D721Med (cell line): ENCODE measurements around the gene PLCB1.
A peak's percentile ranks its signal among the peaks of the same experiment; 100 is the strongest.

Experiments used
- DNase-seq: peaks from one replicate; pipeline ENCODE4 v3.0.0; 2011; ENCODE audit warnings: low spot score; ENCODE audit not compliant: insufficient read length
- FAIRE-seq: peaks from 2 replicates; lab custom pipeline; 2011; peaks lifted over from hg19 to GRCh38; lab: Jason Lieb, UNC
- TF ChIP-seq, protein P1 (sequence below): IDR thresholded peaks from 2 replicates; pipeline ENCODE4 v1.5.1; 2012; ENCODE audit warnings: mild to moderate bottlenecking, control low read depth; ENCODE audit not compliant: insufficient read depth; ENCODE audit errors: missing control alignments

Gene PLCB1

DNA sequence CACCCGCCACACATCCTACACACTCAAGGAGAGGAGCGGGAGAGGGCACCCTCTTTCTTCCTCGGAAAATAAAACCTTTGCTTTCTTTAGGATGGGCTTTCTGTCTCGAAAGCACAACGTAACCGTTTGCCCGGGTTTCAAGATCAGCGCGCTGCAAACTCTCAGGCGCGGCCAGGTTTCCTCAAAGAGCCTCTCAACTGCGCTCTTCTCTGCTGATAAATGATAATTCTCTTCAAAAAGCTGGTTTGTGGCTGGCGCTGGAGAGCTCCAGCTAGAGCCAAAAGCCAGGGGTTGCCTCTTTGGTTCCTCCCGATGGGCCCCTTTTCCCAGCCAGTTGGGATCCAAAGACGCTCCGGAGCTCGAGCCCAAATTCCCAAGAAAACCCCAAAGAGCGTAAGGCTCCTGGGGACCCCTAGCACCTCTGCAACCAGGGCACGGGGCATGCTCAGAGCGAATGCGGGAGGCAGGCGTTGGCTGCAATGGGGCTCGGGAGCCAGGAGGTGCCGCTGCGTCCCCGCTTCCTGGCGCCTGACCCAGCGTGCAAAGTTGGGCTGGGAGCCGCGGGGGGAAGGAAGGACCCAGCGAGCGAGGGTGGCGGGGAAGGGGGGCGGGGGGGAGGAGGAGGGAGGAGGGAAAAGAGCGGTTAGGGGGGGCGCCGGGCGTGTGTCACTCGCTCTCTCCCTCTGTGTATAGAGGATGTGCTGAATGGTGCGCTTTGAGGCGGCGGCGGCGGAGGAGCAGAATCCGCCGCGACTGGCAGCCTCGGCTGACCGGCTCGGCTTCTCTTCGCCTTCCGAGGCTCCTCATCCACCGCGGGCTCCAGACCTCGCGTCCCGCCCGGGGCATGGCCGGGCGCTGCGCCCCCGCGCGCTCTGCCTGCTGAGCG lies at the start of gene PLCB1:
PLCB1 (plus strand) TSS at position 669 of the 886 bp plus-strand sequence. CDS start 386 bp downstream, outside the sequence.
- FAIRE-seq (no peak), DNase-seq (no peak)
- TF ChIP-seq, protein P1, sequence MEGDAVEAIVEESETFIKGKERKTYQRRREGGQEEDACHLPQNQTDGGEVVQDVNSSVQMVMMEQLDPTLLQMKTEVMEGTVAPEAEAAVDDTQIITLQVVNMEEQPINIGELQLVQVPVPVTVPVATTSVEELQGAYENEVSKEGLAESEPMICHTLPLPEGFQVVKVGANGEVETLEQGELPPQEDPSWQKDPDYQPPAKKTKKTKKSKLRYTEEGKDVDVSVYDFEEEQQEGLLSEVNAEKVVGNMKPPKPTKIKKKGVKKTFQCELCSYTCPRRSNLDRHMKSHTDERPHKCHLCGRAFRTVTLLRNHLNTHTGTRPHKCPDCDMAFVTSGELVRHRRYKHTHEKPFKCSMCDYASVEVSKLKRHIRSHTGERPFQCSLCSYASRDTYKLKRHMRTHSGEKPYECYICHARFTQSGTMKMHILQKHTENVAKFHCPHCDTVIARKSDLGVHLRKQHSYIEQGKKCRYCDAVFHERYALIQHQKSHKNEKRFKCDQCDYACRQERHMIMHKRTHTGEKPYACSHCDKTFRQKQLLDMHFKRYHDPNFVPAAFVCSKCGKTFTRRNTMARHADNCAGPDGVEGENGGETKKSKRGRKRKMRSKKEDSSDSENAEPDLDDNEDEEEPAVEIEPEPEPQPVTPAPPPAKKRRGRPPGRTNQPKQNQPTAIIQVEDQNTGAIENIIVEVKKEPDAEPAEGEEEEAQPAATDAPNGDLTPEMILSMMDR: peak; percentile 90

DNA sequence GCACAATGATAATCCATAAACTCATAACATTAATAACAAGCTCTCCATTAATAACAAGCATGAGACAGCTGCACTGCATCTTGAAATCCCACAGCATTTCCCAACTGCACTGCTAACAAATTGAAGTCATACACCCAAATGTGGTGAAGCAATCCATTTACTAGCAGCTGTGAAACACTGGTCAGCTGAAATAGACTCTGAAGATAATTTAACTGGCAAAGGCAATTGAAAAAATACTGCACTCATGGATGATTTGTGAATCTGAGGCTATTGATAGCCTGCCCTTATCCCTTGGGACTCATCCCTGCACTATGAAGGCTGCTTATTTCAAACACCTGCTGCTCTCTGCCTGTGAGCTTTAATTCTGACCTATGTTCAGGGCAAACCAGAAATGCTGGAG lies 49.1 kb upstream of the PLCB1 start:
- TF ChIP-seq, protein P1: no peak
- DNase-seq: no peak
- no peak for FAIRE-seq

DNA sequence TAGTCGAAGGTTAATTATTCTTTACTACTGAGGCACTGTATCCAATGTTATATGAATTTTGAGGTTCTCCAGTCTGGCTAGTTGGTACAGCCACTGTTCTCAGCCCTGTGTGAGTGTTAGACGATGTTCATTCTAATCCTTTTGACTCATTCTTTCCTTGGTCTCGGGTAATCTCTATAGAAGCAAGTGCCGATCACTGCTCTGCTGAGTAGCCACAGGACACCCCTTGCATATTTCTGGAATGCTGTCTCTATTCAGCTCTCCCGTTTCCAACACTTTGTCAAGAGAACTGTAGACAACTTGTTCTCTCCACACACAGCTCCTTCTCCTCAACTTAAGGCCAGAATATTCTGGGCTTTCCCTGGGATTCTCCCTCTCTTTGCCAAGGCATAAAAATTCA lies 42.4 kb upstream of the PLCB1 start:
- DNase-seq (no peak), FAIRE-seq (no peak)
- TF ChIP-seq, protein P1: no peak

DNA sequence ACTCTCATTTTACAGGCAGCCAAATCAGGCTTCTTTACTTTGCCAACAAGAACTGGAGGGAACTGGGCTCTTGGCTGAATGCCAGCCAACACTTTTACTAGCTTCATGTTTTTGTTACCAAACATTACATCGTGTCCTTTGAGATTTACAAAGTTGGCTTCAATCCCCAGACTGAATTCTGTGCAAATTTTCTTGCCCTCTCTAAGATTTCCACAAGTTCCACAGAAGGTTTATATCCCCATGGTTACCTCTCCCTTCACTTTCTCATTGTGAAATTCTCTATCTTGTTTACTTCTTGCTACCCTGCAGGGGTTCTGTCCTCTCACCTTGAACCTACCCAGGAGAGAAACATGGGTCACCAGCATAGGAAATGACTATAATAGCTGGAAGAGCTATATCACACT lies 37.6 kb upstream of the PLCB1 start:
- DNase-seq: no peak
- FAIRE-seq: no peak
- TF ChIP-seq, protein P1: no peak

DNA sequence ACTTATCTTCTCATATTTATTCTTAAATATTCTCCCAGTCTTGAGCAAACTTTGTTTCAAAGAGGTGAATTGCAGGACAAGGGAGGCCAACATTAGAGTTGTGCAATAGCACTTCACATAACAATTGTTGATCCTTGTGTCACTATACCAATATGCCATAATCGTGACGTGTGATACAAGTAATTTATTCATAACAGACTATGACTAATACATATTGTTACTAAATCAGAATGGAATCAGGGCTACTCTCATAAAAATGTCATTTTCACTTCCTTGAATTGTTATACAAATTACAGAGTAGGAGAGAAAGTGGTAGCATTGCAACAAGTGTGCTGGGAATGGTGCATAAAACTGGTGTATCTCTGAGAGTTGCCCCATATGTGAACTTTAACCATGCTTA lies 37.2 kb upstream of the PLCB1 start:
- no peak for DNase-seq
- FAIRE-seq: no peak
- TF ChIP-seq, protein P1: no peak

DNA sequence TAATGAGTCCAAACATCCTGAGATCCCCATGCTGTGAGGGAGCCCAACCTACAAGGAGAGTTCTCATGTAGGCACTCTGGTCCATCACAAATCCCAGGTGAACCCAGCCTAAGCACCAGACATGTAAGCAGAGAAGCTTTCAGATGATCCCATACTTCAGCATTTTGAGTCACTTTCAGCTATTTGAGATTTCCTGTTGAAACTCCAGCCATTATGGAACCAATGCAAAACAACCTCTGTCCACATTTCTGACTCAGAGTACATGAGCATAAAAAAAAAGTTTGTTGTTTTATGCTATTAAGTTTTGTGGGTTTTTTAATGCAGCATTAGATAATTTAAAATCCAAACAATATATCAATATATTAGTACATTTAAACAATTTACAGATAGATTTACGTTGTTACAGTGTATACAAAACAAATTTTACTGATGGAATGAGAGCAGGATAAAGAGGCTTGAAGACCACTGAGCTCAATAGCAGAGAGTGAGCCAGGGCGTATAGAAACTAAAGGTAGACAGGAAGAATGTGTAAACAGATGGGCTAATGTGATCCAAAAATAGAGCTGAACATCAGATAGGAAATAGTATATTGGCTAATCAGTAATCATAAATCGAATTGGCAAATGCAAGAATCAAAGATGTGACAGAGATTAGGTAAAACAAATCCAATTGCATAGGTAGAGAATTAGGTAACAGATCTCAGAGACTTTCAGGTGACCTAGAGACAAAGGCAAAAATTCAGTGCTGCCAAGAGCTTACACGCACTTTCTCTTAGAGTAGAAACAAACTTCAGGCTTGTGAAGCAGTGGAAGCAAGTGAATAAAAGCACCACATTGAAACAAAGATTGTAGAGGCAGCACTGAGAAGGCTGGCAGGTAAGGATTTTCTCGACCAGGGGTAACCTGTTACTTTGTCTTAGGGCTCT lies 36.2 kb upstream of the PLCB1 start:
- DNase-seq (no peak), FAIRE-seq (no peak)
- TF ChIP-seq, protein P1: no peak

DNA sequence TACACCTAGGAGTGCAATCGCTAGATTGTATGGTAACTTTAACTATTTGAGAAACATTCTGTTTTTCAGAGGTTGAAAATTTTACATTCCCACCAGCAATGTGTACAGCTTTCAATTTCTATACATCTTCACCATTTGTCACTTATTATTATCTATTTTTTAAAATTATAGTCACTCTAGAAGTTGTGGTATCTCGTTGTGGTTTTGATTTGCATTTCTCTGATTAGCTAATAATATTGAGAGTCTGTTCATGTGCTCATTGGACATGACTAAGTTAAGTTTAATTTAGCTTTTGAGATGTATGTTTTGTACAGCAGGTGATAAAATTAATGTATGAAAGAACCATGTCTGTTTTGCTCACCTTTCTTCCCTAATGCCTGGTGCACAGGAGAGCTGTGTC lies 34.8 kb upstream of the PLCB1 start:
- TF ChIP-seq, protein P1: no peak
- DNase-seq: no peak
- no peak for FAIRE-seq
